Stimulated activated CD4-positive, alpha-beta T cell treated with anti-CD3 and anti-CD28 coated beads, Interleukin-1b, Interleukin-23, amount 100 ng/mL, for 24 hours (primary cell): Measurements from ENCODE around the gene PEDS1.
"Not testable (repeated sequence)": the region's sequence is repeated elsewhere in the genome, so short reads cannot be mapped to it uniquely, and the experiment has no call there.

Experiments used
- DNase-seq, 4 experiments: peaks; one replicate each; pipeline ENCODE4 v3.0.0-alpha.2; 2020; ENCODE audit warnings: low read depth in 4 of 4, low spot score in 1 of 4

Gene PEDS1

GRCh38 chr20:50153500-50154377 is at the start of gene PEDS1:
Gene PEDS1, minus strand, starts transcription at chr20:50153723. Its CDS starts 86 bp downstream, at chr20:50153637.
- DNase-seq = peak; percentile 60 to 80 (median 70)

GRCh38 chr20:50202677-50203076 is 49.2 kb upstream of the PEDS1 start:
- DNase-seq = no peak

- DNase-seq = not testable (repeated sequence)
Measured at GRCh38 chr20:50201710-50202109, 48.2 kb upstream of the PEDS1 start.

DNA sequence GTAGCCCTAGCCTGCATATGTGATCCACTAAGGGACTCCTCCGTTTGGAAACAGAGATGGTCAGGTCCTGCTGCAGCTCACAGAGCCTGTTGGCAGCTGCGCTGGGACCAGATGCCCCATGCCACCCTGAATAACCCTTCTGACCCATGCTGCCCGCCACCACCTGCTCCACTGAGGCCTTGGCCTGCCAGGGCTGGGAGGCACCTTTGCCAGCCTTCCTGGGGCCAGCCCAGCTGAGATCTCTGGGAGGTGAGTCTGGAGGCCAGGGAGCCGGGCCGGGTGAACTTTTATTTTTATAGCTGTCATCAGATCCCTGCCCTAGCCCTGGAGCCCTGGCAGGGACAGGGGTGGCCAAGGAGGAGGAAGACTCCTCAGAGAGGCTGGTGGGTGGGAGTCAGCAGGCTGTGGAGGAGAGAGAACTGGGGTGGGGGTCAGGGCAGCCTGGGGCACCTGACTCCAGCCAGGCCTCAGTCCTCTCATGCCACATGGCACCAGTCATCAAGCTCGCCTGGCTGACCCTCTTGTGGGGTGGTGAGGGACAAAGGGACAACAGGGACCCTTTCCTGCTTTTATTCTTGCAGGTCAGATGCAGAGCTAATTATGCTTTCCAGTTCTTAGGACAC is 47.1 kb upstream of the PEDS1 start:
- no peak for DNase-seq

DNA sequence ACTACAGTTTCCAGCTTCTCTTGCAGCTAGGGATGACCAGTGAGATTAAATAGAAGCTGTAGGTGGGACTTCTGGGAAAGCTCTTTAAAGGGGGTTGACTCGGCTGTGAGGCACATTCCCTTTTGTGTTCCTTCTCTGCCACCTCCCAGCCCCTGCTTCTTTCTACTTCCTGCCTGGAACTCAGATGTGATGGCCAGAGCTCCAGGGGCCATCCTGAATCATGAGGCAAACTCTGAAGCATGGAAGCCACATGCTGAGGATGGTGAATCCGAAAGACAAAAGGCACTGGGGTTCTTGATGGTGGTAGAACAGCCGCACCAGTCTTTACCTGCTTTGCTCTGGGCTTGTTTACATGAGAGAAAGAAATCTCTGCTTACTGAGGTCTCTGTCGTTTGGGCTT is 46.2 kb upstream of the PEDS1 start:
- DNase-seq = no peak

DNA sequence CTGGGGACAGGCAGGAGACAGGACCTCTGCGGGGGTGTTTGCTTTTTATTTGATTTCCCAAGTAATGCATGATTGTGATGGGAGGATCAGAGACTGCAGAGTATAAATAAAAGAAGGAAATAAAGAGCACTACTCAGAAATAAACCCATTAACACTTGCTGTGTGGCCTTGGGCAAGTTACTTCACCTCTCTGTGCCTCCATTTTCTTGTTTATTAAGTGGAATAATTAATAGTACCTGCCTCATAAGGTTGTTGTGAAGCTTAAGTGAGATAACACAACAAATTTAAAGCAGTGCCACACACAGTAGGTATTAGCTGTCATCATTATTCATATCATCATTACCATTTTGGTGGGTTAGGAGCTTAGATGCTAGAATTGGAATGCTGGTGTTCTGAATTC is 45.2 kb upstream of the PEDS1 start:
- DNase-seq = no peak

DNA sequence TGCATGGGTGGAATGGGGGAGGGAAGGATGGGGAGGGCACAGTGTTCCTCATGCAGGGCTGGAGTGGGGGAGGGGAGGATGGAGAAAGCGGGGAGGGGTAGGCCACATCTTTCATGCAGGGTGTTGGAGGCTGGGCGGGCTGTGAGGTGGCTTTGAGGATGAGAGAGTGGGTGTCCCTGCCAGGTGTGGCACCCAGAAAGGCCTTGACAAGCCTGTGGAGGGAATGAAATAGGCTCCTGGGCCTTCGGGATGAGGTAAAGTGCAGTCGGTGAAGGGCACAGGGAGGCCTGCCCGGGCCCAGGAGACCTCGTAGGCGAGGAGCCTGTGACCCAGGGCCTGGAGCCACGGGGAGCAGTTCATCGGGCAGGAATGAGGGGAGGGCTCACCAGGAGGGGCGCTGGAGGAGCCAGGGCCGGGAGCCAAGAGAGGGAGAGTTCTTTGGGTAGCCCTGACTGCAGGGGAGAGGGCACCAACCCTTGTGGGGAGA is 44.7 kb upstream of the PEDS1 start:
- no peak for DNase-seq

- no peak for DNase-seq
Measured at GRCh38 chr20:50197463-50198179, 44.1 kb upstream of the PEDS1 start.

DNA sequence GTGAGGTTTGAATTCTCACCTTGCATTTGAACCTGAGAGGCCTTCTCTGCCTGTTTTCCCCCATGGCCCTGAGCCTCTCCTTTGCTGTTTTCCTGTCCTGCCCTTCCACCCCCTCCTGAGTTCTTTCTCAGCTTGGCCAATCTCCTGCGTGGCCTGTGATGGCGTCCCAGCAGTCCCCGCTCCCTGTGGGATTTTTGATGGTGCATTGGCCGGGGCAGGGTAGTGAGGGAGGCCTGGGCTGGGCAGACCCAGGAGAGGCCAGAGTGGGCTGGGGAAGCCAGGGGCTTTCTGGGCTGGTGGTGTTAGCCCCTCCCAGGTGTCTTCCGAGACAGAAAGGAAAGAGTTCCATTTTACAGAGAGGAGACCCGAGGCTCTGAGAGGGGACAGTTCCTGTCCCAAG is 43.4 kb upstream of the PEDS1 start:
- no peak for DNase-seq

DNA sequence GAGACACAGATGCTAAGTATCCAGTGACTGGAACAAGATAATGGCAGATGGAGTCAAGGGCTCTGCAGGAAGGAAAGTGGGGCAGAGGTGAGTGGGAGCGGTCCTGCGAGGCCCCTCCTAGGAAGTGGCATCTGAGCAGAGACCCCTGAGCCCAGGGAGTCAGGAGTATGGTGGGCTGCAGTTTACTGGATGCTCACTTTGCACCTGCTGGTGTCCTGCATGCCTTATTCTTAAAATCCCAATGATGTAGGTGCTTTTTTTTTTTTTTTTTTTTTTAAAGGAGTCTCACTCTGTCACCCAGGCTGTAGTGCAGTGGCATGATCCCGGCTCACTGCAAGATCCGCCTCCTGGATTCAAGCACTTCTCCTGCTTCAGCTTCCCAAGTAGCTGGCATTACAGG is 42.7 kb upstream of the PEDS1 start:
- DNase-seq = no peak

DNA sequence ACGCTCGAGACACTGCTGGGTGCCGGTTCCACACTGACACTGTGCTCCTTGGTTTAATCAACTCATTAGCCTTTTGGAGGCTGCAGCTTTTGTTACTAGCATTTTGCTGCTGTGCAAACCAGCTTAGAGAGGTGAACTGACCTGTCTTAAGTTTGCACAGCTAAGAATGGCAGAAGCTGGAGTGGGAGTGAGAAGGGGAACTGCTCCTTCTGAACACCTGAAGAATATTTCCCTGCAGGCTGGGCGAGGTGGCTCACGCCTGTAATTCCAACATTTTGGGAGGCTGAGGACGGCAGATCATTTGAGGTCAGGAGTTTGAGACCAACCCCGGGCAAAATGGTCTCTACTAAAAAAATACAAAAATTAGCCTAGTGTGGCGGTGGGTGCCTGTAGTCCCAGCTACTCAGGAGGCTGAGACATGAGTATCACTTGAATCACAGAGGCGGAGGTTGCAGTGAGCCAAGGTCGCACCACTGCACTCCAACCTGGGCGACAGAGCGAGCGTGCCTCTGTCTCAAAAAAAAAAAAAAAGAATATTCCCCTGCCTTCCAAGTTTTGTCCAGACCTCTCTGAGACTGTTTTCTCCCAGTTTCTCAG is 42.1 kb upstream of the PEDS1 start:
- no peak for DNase-seq

- DNase-seq = no peak
Measured at GRCh38 chr20:50194831-50195523, 41.5 kb upstream of the PEDS1 start.

GRCh38 chr20:50194422-50194830 is 40.9 kb upstream of the PEDS1 start:
- no peak for DNase-seq

DNA sequence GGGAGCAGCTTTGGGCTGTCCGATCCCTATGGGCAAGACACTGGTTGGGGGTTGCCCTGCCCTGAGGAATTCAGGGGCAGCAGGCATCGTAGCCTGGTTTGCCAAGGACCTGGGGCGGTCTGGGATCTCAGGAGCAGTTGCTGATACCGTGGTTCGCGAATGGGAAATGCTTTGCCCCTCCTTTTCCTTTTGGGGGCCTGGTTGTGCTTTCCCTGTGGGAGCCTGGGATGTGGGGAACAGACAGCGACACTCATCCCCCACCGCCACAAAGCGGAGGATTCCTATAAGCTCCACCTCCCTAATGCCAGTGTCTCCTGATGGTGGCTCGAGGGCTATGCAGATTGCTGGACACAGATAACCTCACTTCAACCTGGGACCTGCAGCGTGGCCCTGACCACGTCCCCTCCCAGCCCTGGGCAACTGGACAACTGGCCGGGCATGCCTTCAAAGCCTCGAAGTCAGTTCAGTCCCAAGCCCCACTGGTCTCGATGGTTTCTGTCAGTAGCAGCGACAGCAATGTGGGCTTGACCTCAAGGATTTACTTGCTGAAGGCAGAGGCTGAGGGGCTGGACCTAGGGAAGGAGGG is 40.4 kb upstream of the PEDS1 start:
- DNase-seq = no peak

DNA sequence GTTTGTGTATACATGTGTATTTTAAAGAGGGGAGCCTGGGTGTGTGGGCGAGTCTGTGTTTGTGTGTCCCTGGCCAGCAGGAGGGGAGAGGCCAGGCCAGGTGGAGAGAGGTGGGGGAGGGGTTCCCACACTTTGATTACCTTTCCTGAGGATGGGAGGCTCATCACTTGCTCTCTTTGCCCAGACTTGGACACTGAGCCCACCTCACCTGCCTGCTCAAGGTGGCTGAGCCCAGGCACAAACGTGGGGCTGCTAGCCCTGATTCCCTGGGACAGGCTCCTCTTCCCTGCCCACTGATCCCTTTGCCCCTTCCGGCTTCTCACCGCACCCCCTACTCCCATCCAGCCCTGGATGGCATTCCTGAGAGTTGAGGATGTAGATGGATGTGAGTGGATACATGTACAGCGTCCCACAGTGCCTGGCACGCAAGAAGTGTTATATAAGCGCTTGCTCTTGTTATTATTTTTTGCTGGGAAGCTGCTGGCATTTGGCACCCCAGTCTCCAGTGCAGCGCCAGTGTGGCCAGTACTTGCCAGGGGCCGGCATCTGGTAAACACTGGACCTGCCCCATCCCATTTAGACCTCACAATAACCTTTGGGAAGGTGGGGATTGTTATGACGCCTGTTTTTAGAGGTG is 39.8 kb upstream of the PEDS1 start:
- no peak for DNase-seq

- peak; percentile 56 to 75 (median 66) for DNase-seq
Measured at GRCh38 chr20:50192364-50193198, 39.1 kb upstream of the PEDS1 start.

- peak; percentile 13 to 45 (median 28) for DNase-seq
Measured at GRCh38 chr20:50191544-50192363, 38.2 kb upstream of the PEDS1 start.

DNA sequence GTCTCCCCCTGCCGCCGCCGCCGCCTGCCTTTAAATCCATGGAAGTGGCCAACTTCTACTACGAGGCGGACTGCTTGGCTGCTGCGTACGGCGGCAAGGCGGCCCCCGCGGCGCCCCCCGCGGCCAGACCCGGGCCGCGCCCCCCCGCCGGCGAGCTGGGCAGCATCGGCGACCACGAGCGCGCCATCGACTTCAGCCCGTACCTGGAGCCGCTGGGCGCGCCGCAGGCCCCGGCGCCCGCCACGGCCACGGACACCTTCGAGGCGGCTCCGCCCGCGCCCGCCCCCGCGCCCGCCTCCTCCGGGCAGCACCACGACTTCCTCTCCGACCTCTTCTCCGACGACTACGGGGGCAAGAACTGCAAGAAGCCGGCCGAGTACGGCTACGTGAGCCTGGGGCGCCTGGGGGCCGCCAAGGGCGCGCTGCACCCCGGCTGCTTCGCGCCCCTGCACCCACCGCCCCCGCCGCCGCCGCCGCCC is 37.6 kb upstream of the PEDS1 start:
- DNase-seq = peak; percentile 17 to 51 (median 30)
